Activated T-cell treated with anti-CD3 and anti-CD28 coated beads, Interleukin-2, amount 50 U/mL, for 72 hours (primary cell): ENCODE results near the gene ALKBH6. TPM values are rescaled to one million over a fixed set of nuclear protein-coding genes. Genes with fewer than 3 reads are reported as not detected.
"Not testable (repeated sequence)": the region's sequence is repeated elsewhere in the genome, so short reads cannot be mapped to it uniquely, and the experiment has no call there.

ENCODE experiments used
- ATAC-seq, 2 donors: fragments of 150-1000 bp; cut with Tn5 transposase; replicated peaks in 1 of 2; 2 replicates each; pipeline ENCODE4 v1.10.0; 2021; ENCODE audit warnings: moderate library complexity in 2 of 2, mild to moderate bottlenecking in 1 of 2
- DNase-seq, 2 donors: peaks; one replicate each; pipeline ENCODE4 v3.0.0; 2021 to 2022; ENCODE audit warnings: mixed read lengths in 1 of 2
- H3K27ac Mint-ChIP-seq: one replicate; pipeline ENCODE4 v1.8.0; 2022; ENCODE audit warnings: mild to moderate bottlenecking, moderate library complexity, mixed read lengths
- H3K27me3 Mint-ChIP-seq: one replicate; pipeline ENCODE4 v1.8.0; 2022; ENCODE audit warnings: low read depth, mixed read lengths
- H3K36me3 Mint-ChIP-seq, 2 donors: one replicate each; pipeline ENCODE4 v1.8.0; 2022; ENCODE audit warnings: mixed read lengths in 2 of 2, mild to moderate bottlenecking in 1 of 2; ENCODE audit not compliant: insufficient read depth in 2 of 2
- H3K4me1 Mint-ChIP-seq: one replicate; pipeline ENCODE4 v1.8.0; 2022; ENCODE audit warnings: low read depth, mixed read lengths
- H3K4me3 Mint-ChIP-seq, 2 donors: one replicate each; pipeline ENCODE4 v1.8.0; 2022; ENCODE audit warnings: mild to moderate bottlenecking in 2 of 2, mixed read lengths in 2 of 2, moderate library complexity in 2 of 2
- H3K9me3 Mint-ChIP-seq, 2 donors: one replicate each; pipeline ENCODE4 v1.8.0; 2022; ENCODE audit warnings: mixed read lengths in 2 of 2
- total RNA-seq, 2 donors: library from RNA; stranded (reverse); gene quantifications; one replicate each; pipeline ENCODE4 v1.2.3, GENCODE V29; 2022

The ALKBH6 gene
- total RNA-seq, 2 donors from 2014 or later = 46.8 to 55.9 TPM

DNA sequence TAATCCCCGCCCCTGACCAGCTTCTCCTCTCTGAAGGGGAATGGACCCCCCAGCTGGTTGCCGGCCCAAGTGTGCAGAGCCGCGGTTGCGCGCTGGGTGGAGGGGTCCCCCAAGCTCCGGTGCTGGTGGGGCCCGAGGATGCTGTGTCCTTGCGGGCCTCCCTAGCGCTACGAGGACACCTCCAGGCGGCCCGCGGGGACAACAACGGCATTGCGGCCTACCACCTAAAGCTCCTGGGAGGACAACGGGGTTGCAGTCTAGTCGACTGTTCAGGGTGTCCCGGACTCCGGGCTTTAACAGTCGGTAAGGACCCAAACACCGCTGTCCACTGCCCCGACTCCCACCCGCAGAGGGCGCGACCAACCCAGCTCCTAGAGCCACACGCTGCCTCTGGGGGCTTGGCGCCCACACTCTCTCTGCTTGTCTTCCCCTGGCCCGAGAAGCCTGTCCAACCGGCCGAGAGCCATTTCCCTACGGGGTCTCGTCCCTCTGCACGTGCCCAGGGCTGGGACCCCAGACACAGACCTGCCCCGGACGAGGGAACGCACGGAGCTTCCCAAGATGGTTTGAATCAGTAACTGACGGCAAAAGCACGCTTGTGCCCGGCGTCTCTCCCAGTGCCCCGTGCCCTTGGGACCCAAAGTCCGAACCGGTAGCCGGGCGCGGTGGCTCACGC is 20.0 kb downstream of the ALKBH6 start:
- H3K27me3 Mint-ChIP-seq = no peaks in the 10 kb centered on the region
- H3K9me3 Mint-ChIP-seq = no peaks in the 10 kb centered on the region
- H3K36me3 Mint-ChIP-seq = peaks cover 0 to 6% of the 10 kb centered on the region in 2 donors
- ATAC-seq (no peak), DNase-seq (peak; percentile 14 to 27)
- no peak overlapping the region for H3K27ac Mint-ChIP-seq
- peak overlapping the region; percentile 77 to 79 for H3K4me3 Mint-ChIP-seq
- peaks cover 36% of the 10 kb centered on the region for H3K4me1 Mint-ChIP-seq

- H3K4me1 Mint-ChIP-seq = peaks cover 33% of the 10 kb centered on the region
- DNase-seq = no peak
- H3K4me3 Mint-ChIP-seq = no peak overlapping the region
- peaks cover 1% of the 10 kb centered on the region for H3K27me3 Mint-ChIP-seq
- peaks cover 0 to 1% of the 10 kb centered on the region in 2 donors for H3K9me3 Mint-ChIP-seq
- H3K36me3 Mint-ChIP-seq = peaks cover 0 to 6% of the 10 kb centered on the region in 2 donors
- H3K27ac Mint-ChIP-seq = no peak overlapping the region
- ATAC-seq = no peak
Measured at GRCh38 chr19:35992907-35993765, 20.9 kb downstream of the ALKBH6 start.

- Mint-ChIP-seq H3K4me3 (no peak overlapping the region), H3K27ac (no peak overlapping the region), H3K4me1 (peaks cover 25% of the 10 kb centered on the region), H3K27me3 (peaks cover 10% of the 10 kb centered on the region), H3K9me3 (peaks cover 0 to 1% of the 10 kb centered on the region in 2 donors), H3K36me3 (peaks cover 0 to 4% of the 10 kb centered on the region in 2 donors)
- no peak for ATAC-seq
- DNase-seq = no peak
Measured at GRCh38 chr19:35991731-35992450, 22.1 kb downstream of the ALKBH6 start.

GRCh38 chr19:35990771-35991730 is 23.0 kb downstream of the ALKBH6 start:
- no peak overlapping the region for H3K4me3 Mint-ChIP-seq
- peaks cover 24% of the 10 kb centered on the region for H3K4me1 Mint-ChIP-seq
- H3K27me3 Mint-ChIP-seq = peaks cover 18% of the 10 kb centered on the region
- no peak for ATAC-seq
- H3K9me3 Mint-ChIP-seq = peaks cover 0 to 1% of the 10 kb centered on the region in 2 donors
- no peak for DNase-seq
- no peak overlapping the region for H3K27ac Mint-ChIP-seq
- H3K36me3 Mint-ChIP-seq = peaks cover 0 to 2% of the 10 kb centered on the region in 2 donors

GRCh38 chr19:35990156-35990555 is 23.9 kb downstream of the ALKBH6 start:
- H3K4me1 Mint-ChIP-seq = peaks cover 19% of the 10 kb centered on the region
- H3K9me3 Mint-ChIP-seq = peaks cover 0 to 3% of the 10 kb centered on the region in 2 donors
- H3K27me3 Mint-ChIP-seq = peaks cover 27% of the 10 kb centered on the region
- ATAC-seq (no peak), DNase-seq (no peak)
- no peak overlapping the region for H3K4me3 Mint-ChIP-seq
- H3K36me3 Mint-ChIP-seq = peaks cover 0 to 2% of the 10 kb centered on the region in 2 donors
- H3K27ac Mint-ChIP-seq = no peak overlapping the region

DNA sequence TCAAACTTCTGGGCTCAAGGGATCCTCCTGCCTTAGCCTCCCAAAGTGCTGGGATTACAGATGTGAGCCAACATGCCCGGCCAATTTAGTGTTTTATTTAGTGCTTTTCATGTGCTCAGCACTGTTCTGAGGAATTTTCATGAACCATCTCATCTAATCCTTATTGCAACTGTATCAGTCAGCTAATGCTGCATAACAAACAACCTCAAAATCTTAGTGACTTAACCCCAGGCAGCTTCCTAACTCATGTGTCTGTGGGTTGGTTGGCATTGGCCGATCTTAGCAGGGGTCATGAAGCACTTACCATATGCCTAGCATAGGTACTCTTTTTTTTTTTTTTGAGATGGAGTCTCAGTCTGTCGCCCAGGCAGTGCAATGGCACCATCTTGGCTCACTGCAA is 25.2 kb downstream of the ALKBH6 start:
- DNase-seq (no peak), ATAC-seq (no peak)
- Mint-ChIP-seq H3K36me3 (no peaks in the 10 kb centered on the region), H3K4me3 (no peak overlapping the region), H3K4me1 (peaks cover 8% of the 10 kb centered on the region), H3K9me3 (peaks cover 0 to 3% of the 10 kb centered on the region in 2 donors), H3K27ac (no peak overlapping the region), H3K27me3 (peaks cover 40% of the 10 kb centered on the region)

DNA sequence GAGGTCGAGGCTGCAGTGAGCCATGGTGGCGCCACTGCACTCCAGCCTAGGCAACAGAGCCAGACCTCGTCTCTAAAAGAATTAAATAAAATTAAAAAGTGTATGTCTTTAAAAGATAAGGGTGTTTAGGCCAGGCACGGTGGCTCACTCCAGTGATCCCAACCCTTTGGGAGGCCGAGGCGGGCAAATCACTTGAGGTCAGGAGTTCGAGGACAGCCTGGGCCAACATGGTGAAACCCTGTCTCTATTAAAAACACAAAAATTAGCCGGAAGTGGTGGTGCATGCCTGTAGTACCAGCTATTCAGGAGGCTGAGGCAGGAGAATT is 26.5 kb downstream of the ALKBH6 start:
- Mint-ChIP-seq H3K4me1 (peaks cover 8% of the 10 kb centered on the region), H3K4me3 (peak overlapping the region in 1 of 2 donors; percentile 83), H3K9me3 (peaks cover 0 to 3% of the 10 kb centered on the region in 2 donors), H3K27me3 (peaks cover 40% of the 10 kb centered on the region), H3K27ac (no peak overlapping the region), H3K36me3 (no peaks in the 10 kb centered on the region)
- no peak for ATAC-seq
- no peak for DNase-seq

DNA sequence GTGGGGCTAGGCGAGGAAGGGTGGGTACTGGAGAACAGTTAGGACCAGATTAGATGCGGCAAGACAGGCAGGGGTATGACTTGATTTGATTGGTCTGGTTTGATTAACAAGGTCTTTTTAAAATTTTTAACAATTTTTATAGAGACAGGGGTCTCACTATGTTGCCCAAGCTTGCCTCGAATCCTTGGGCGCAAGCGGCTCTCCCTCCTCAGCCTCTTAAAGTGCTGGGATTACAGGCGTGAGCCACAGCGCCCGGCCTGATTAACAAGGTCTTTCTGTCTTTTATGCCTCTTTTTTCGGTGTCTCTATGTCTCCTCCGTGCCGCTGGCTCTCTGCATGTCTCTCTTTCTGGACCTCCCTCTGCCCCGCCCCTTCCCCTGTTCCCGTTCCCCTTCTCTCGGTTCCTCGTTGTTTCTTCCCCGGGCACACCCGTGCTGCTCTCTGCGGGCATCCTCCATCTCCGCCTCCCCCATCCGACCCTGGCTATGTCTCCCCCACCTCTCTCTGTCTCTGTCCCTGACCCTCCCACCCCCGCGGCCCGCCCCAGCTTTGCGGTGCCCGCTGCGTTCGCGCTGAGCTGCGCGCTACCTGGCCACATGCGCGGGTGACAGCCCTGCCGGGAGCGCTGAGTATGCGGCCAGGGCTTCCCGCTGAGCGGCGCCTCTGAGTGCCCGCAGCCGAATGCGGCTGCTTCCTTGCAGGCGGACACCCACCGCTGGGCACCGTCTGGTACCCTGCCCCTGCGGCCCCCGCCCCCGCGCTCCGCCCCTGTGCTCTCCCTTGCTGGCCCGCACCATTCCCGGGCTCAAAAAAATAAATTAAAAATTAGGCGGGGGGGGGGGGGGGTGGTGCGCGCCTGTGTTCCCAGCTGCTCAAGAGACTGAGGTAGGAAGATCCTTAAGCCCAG is 27.1 kb downstream of the ALKBH6 start:
- H3K4me1 Mint-ChIP-seq = peaks cover 8% of the 10 kb centered on the region
- H3K36me3 Mint-ChIP-seq = no peaks in the 10 kb centered on the region
- H3K9me3 Mint-ChIP-seq = peaks cover 0 to 3% of the 10 kb centered on the region in 2 donors
- DNase-seq = peak; percentile 19 to 22
- peak; percentile 72 to 73 for ATAC-seq
- no peak overlapping the region for H3K27ac Mint-ChIP-seq
- peak overlapping the region; percentile 77 to 83 for H3K4me3 Mint-ChIP-seq
- H3K27me3 Mint-ChIP-seq = peaks cover 40% of the 10 kb centered on the region

DNA sequence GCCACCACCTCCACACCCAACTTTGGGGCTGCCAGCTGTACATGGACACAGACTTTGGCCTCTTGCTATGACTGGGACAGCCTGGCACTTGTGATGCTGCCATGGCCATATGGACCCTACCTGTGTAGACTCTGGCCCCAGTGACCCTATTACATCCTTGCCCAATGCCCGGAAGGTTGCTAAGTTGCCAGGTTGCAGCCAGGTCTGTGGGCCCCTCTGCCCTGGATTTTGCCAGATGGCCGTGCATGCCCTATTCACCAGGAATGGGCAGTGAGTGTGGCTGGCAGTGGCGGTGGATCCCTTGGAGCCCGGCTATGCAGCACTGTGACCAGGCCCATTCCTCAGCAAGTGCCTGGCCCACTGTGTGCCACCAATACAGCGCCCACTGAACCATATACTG is 27.9 kb downstream of the ALKBH6 start:
- no peaks in the 10 kb centered on the region for H3K36me3 Mint-ChIP-seq
- DNase-seq = no peak
- no peak for ATAC-seq
- H3K4me1 Mint-ChIP-seq = peaks cover 8% of the 10 kb centered on the region
- H3K9me3 Mint-ChIP-seq = peaks cover 0 to 3% of the 10 kb centered on the region in 2 donors
- peak overlapping the region; percentile 52 to 83 for H3K4me3 Mint-ChIP-seq
- H3K27ac Mint-ChIP-seq = no peak overlapping the region
- peaks cover 40% of the 10 kb centered on the region for H3K27me3 Mint-ChIP-seq

DNA sequence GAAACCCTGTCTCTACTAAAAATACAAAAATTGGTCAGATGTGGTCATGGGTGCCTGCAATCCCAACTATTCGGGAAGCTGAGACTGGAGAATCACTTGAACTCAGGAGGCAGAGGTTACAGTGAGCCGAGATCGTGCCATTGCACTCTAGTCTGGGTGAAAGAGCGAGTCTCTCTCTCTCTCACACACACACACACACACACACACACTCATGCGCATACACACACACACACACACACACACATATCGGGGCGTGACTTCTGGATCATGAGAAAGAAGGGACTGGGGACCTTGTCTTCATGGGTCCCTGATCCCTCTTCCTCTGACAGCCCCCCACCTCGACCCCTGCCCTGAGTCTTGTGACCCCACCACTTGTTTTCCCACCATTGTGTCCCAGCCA is 30.8 kb downstream of the ALKBH6 start:
- DNase-seq = no peak
- Mint-ChIP-seq H3K9me3 (peaks cover 0 to 2% of the 10 kb centered on the region in 2 donors), H3K27ac (no peak overlapping the region), H3K36me3 (no peaks in the 10 kb centered on the region), H3K4me3 (no peak overlapping the region), H3K4me1 (peaks cover 8% of the 10 kb centered on the region), H3K27me3 (peaks cover 51% of the 10 kb centered on the region)
- ATAC-seq = no peak

- not testable (repeated sequence) for H3K27ac Mint-ChIP-seq, ATAC-seq
Measured at GRCh38 chr19:35980997-35981396, 33.0 kb downstream of the ALKBH6 start.

More at GRCh38 chr19:35980997-35981396, 33.0 kb downstream of the ALKBH6 start:
- H3K9me3 Mint-ChIP-seq, H3K36me3 Mint-ChIP-seq, DNase-seq, H3K4me3 Mint-ChIP-seq, H3K4me1 Mint-ChIP-seq: not testable (repeated sequence)
- H3K27me3 Mint-ChIP-seq = peaks cover 39% of the 10 kb centered on the region
